ENCODE data around the gene KIF16B. TPM values are rescaled to one million over a fixed set of nuclear protein-coding genes. Genes with fewer than 3 reads are reported as not detected.

KIF16B gene
- total and polyA plus RNA-seq, 2 of the 8 experiments (the other 6 are each of a cell fraction or from before 2014, with no cell fraction given), result 3.0 to 9.2 TPM

GRCh38 chr20:16501301-16501700 is 71.9 kb downstream of the KIF16B start:
- 83% methylated on average over 2 of the region's 2 CpGs; no CpG with 5 or more reads in 1 of the 2 experiments for WGBS, 2 experiments (ENCODE audit: extremely low coverage in 1 of 2, insufficient coverage in 1 of 2, insufficient read length in 1 of 2, insufficient replicate concordance in 2 of 2, low coverage in 1 of 2, low lambda C conversion rate in 2 of 2, missing lambda C conversion rate in 1 of 2)
- Histone ChIP-seq H3K4me3 (ENCODE audit: extremely low read depth in 1 of 4, insufficient read depth in 2 of 4, low read depth in 3 of 4, low read length in 4 of 4) (no peak overlapping the region), H3K14ac (ENCODE audit: insufficient read length) (no peak overlapping the region), H3K27me3 (replicated peaks in 1 of 4; ENCODE audit: control insufficient read depth in 3 of 4, extremely low read depth in 1 of 4, insufficient read depth in 3 of 4, low read length in 3 of 4) (no peaks in the 10 kb centered on the region), H2BK120ac (replicated peaks; ENCODE audit: low read depth, low read length) (no peak overlapping the region), H4K5ac (ENCODE audit: insufficient read length, low read depth, low read length) (no peak overlapping the region), H3K4me2 (ENCODE audit: insufficient read depth in 1 of 2, low read depth in 2 of 2, low read length in 2 of 2) (no peak overlapping the region), H2AFZ (ENCODE audit: low read length) (no peak overlapping the region), H3K79me2 (ENCODE audit: control insufficient read depth in 1 of 2, insufficient read depth in 2 of 2, low read length in 2 of 2) (no peaks in the 10 kb centered on the region), H2AK5ac (ENCODE audit: low read depth, low read length) (no peak overlapping the region), H4K91ac (replicated peaks; ENCODE audit: insufficient read length, low read length) (no peak overlapping the region), H4K20me1 (replicated peaks in 1 of 2; ENCODE audit: control insufficient read depth in 1 of 2, insufficient read depth in 2 of 2, low read length in 2 of 2) (no peaks in the 10 kb centered on the region), H3K4me1 (replicated peaks in 1 of 4; ENCODE audit: control insufficient read depth in 3 of 4, insufficient read depth in 4 of 4, low read length in 3 of 4) (no peaks in the 10 kb centered on the region), H3K4ac (replicated peaks; ENCODE audit: insufficient read length, low read depth, low read length) (no peak overlapping the region), H2BK20ac (ENCODE audit: low read length) (no peak overlapping the region), H4K8ac (ENCODE audit: extremely low read depth, insufficient read depth, low read length) (no peak overlapping the region), H3K56ac (replicated peaks; ENCODE audit: insufficient read length, low read depth, low read length) (no peak overlapping the region), H3K9me3 (ENCODE audit: insufficient read depth in 2 of 2, low read depth in 1 of 2, low read length in 1 of 2) (no peaks in the 10 kb centered on the region), H2BK15ac (ENCODE audit: low read length) (no peak overlapping the region), H2BK5ac (ENCODE audit: low read depth, low read length) (no peak overlapping the region), H3K23me2 (ENCODE audit: low read depth, low read length) (no peaks in the 10 kb centered on the region), H2BK12ac (ENCODE audit: low read depth, low read length) (no peak overlapping the region), H3K79me1 (ENCODE audit: low read depth, low read length) (no peaks in the 10 kb centered on the region), H3K36me3 (ENCODE audit: control insufficient read depth in 2 of 4, insufficient read depth in 4 of 4, low read length in 3 of 4) (peaks cover 0 to 3% (median 0%) of the 10 kb centered on the region in 4 experiments; a peak in 1 of 8 replicates), H3K18ac (ENCODE audit: extremely low read depth, low read length) (no peak overlapping the region), H3K27ac (ENCODE audit: low read depth, low read length) (no peak overlapping the region), H3K23ac (ENCODE audit: insufficient read length) (no peak overlapping the region), H3K9ac (replicated peaks in 1 of 4; ENCODE audit: extremely low read depth in 1 of 4, low read depth in 3 of 4, low read length in 3 of 4) (no peak overlapping the region)
- POLR2A ChIA-PET (ENCODE audit: partially characterized antibody), result no interaction called here
- CTCF ChIA-PET (ENCODE audit: partially characterized antibody), result interaction anchor here (1.3 kb wide), 1 partner anchor 18 kb away, joined by 3 read pairs; no protein-coding TSS in a partner anchor
- DNase-seq (ENCODE audit: low read depth in 1 of 2, low spot score in 2 of 2) (no peak), FAIRE-seq (no peak)
- no peak for TF ChIP-seq TBP (IDR thresholded peaks at IDR 0.05; ENCODE audit: low read depth, low read length)
- TF ChIP-seq, protein P1, sequence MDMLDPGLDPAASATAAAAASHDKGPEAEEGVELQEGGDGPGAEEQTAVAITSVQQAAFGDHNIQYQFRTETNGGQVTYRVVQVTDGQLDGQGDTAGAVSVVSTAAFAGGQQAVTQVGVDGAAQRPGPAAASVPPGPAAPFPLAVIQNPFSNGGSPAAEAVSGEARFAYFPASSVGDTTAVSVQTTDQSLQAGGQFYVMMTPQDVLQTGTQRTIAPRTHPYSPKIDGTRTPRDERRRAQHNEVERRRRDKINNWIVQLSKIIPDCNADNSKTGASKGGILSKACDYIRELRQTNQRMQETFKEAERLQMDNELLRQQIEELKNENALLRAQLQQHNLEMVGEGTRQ (IDR thresholded peaks at IDR 0.05; ENCODE audit: low read length), result no peak
- no peak for TF ChIP-seq YY1 (IDR thresholded peaks at IDR 0.05; ENCODE audit: low read depth, low read length)
- TF ChIP-seq ATF2 (IDR thresholded peaks at IDR 0.05; ENCODE audit: low read length), result no peak
- TF ChIP-seq JUN (IDR thresholded peaks at IDR 0.05; ENCODE audit: low read depth, low read length), result no peak
- TF ChIP-seq, protein P2, sequence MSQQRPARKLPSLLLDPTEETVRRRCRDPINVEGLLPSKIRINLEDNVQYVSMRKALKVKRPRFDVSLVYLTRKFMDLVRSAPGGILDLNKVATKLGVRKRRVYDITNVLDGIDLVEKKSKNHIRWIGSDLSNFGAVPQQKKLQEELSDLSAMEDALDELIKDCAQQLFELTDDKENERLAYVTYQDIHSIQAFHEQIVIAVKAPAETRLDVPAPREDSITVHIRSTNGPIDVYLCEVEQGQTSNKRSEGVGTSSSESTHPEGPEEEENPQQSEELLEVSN (IDR thresholded peaks at IDR 0.05), result no peak
- no peak for TF ChIP-seq POLR2A (IDR thresholded peaks at IDR 0.05; ENCODE audit: control extremely low read depth in 1 of 2, low read depth in 2 of 2, low read length in 2 of 2)
- no peak for TF ChIP-seq FOSL1 (IDR thresholded peaks at IDR 0.05; ENCODE audit: insufficient read depth, low read depth, low read length)
- TF ChIP-seq SUZ12 (IDR thresholded peaks at IDR 0.05; ENCODE audit: low read length), result no peak
- no peak for TF ChIP-seq RXRA (IDR thresholded peaks at IDR 0.05; ENCODE audit: insufficient read depth, low read depth, low read length)
- no peak for TF ChIP-seq NRF1 (IDR thresholded peaks at IDR 0.05; ENCODE audit: low read depth, low read length)
- TF ChIP-seq HDAC6 (IDR thresholded peaks at IDR 0.05; ENCODE audit: low read depth, low read length), result no peak

Data from H1 (cell line).